ENCODE results near the gene ABLIM1. TPM values are rescaled to one million over a fixed set of nuclear protein-coding genes. Genes with fewer than 3 reads are reported as not detected.

ABLIM1 gene
- total RNA-seq, 2 donors from 2014 or later, result 359 to 404 TPM

DNA sequence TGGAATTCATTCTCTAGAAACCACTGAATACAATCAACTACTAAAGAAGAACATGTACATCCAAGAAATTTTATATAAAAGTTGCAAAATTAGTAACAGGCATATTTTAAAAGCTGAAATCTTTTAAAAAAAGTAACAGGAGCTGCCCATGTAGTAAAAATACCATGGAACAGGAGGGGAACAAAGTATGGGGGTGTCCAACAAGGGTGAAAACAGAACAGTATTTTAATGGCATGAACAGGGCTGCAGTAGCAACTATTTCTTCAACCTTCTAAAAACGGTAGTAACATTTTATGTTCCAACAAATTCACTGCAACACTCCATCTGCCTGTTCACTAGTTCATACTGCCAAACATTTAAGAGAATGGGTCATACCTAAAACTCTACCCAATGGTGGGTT is 77.0 kb downstream of the ABLIM1 start:
- Histone ChIP-seq H3K9me3 (no peaks in the 10 kb centered on the region), H3K4me3 (no peak overlapping the region), H3K27ac (no peak overlapping the region), H3K27me3 (no peaks in the 10 kb centered on the region), H3K4me1 (peaks cover 0 to 55% of the 10 kb centered on the region in 2 donors), H3K36me3 (no peaks in the 10 kb centered on the region)
- no peak for DNase-seq (ENCODE audit: low spot score)
- TF ChIP-seq, protein P1, sequence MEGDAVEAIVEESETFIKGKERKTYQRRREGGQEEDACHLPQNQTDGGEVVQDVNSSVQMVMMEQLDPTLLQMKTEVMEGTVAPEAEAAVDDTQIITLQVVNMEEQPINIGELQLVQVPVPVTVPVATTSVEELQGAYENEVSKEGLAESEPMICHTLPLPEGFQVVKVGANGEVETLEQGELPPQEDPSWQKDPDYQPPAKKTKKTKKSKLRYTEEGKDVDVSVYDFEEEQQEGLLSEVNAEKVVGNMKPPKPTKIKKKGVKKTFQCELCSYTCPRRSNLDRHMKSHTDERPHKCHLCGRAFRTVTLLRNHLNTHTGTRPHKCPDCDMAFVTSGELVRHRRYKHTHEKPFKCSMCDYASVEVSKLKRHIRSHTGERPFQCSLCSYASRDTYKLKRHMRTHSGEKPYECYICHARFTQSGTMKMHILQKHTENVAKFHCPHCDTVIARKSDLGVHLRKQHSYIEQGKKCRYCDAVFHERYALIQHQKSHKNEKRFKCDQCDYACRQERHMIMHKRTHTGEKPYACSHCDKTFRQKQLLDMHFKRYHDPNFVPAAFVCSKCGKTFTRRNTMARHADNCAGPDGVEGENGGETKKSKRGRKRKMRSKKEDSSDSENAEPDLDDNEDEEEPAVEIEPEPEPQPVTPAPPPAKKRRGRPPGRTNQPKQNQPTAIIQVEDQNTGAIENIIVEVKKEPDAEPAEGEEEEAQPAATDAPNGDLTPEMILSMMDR (IDR thresholded peaks at IDR 0.05), result no peak

DNA sequence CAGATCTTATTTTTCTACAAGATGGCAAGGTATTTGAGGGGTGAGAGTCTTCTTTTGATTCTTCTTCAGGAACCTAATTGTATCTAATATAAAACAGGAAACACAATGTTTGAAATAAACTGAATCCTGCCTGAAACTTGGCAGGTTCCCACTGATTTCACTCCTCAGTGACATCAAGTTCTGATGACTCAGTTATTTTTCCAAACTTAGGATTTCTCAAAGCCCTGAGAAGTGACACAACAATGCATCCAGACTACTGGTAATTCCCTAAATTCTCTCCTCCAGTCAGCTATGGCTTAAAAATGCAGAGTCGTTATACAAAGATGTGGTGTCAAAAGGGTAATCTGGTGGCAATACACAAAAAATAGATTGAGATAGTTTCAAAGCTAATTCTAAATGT is 80.9 kb downstream of the ABLIM1 start:
- Histone ChIP-seq H3K4me3 (no peak overlapping the region), H3K4me1 (peaks cover 0 to 68% of the 10 kb centered on the region in 2 donors)
- TF ChIP-seq, protein P1 (IDR thresholded peaks at IDR 0.05), result no peak

DNA sequence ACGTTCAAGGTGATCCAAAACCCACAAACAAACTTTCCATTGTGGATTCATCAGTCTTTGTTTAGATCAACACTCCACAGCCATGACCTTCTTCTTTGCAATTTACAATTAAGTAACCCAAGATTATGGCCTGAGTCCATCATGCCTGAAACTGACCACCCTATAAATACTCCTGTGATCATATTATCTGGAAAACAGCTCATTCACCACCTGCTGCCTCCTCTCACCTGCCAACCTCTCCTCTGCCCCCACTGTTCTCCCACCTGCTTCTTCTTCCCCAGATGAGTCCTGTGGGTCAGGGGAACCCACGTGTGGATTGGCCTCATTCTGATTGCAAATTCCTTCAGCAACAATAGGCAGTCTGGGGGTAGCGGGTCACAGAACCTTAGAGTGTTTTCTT is 81.4 kb downstream of the ABLIM1 start:
- Histone ChIP-seq H3K36me3 (peaks cover 4% of the 10 kb centered on the region), H3K9me3 (no peaks in the 10 kb centered on the region), H3K4me1 (peaks cover 0 to 69% of the 10 kb centered on the region in 2 donors), H3K27ac (peak overlapping the region; percentile 54 to 56), H3K4me3 (no peak overlapping the region), H3K27me3 (no peaks in the 10 kb centered on the region)
- TF ChIP-seq, protein P1 (IDR thresholded peaks at IDR 0.05), result no peak
- no peak for DNase-seq (ENCODE audit: low spot score)

More for the DNA sequence above, 80.9 kb downstream of the ABLIM1 start:
- H3K27me3 ChIP-seq, result no peaks in the 10 kb centered on the region
- no peak for DNase-seq (ENCODE audit: low spot score)
- H3K27ac ChIP-seq, result peak overlapping the region; percentile 54 to 56
- peaks cover 4% of the 10 kb centered on the region for H3K36me3 ChIP-seq
- H3K9me3 ChIP-seq, result no peaks in the 10 kb centered on the region

DNA sequence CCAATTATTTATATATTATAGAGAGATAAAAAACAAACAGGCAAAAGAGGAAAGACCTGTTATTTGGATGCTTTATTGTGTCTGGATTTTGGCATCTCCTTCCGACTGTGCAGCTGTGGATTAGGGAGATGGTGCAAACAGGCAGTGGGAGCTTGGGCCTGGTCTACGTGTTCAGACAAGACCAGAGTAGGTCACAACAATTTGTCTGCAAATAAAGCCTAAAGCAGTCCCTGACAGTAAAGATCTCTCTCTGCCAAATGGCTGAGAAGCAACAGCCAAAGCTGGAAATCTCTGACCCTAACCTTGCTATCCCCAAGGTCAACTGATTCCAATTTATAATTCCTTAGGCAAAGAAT is 82.0 kb downstream of the ABLIM1 start:
- TF ChIP-seq, protein P1 (IDR thresholded peaks at IDR 0.05), result no peak
- Histone ChIP-seq H3K4me1 (peaks cover 0 to 69% of the 10 kb centered on the region in 2 donors), H3K27ac (peak overlapping the region; percentile 54 to 56), H3K9me3 (no peaks in the 10 kb centered on the region), H3K36me3 (peaks cover 4% of the 10 kb centered on the region), H3K4me3 (no peak overlapping the region), H3K27me3 (no peaks in the 10 kb centered on the region)
- DNase-seq (ENCODE audit: low spot score), result no peak

DNA sequence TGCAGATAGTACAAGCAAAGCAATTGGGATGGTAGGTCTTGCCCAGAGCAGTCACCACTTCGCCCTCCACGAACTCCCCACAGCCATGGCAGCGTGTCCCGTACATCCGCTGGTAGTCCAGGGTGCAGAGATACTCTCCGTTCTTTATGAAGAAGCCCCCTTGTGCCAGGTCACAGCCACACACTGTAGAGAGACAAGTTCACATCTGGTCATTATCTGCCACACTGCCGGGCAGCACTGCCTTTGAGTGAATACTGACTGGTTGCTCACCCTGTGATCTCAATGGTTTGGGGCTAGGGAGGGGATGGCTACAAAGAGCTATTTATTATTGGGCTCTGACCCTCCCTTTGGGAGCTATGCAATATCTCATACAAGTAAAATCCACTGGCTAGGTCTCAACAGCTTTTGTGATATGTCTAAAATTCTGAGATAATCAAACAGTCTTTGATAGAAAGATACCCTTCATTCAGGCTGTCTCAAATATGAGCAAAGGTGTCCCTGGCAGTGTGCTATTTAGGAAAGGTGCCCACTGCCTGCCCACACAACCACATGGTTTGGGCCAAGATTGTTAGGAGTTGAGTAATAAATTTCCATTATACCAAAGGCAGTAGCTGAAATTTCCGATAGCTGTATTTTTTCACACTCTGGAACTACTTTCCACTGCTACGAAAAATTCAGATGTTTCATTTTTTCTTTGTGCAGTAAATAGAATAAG is 82.5 kb downstream of the ABLIM1 start:
- Histone ChIP-seq H3K27ac (peak overlapping the region; percentile 54 to 56), H3K27me3 (no peaks in the 10 kb centered on the region), H3K36me3 (peaks cover 10% of the 10 kb centered on the region), H3K9me3 (no peaks in the 10 kb centered on the region), H3K4me3 (no peak overlapping the region), H3K4me1 (peaks cover 0 to 67% of the 10 kb centered on the region in 2 donors)
- TF ChIP-seq, protein P1 (IDR thresholded peaks at IDR 0.05), result no peak
- DNase-seq (ENCODE audit: low spot score), result no peak
